ENCODE measurements around the gene VWA5B2.

Gene VWA5B2

DNA sequence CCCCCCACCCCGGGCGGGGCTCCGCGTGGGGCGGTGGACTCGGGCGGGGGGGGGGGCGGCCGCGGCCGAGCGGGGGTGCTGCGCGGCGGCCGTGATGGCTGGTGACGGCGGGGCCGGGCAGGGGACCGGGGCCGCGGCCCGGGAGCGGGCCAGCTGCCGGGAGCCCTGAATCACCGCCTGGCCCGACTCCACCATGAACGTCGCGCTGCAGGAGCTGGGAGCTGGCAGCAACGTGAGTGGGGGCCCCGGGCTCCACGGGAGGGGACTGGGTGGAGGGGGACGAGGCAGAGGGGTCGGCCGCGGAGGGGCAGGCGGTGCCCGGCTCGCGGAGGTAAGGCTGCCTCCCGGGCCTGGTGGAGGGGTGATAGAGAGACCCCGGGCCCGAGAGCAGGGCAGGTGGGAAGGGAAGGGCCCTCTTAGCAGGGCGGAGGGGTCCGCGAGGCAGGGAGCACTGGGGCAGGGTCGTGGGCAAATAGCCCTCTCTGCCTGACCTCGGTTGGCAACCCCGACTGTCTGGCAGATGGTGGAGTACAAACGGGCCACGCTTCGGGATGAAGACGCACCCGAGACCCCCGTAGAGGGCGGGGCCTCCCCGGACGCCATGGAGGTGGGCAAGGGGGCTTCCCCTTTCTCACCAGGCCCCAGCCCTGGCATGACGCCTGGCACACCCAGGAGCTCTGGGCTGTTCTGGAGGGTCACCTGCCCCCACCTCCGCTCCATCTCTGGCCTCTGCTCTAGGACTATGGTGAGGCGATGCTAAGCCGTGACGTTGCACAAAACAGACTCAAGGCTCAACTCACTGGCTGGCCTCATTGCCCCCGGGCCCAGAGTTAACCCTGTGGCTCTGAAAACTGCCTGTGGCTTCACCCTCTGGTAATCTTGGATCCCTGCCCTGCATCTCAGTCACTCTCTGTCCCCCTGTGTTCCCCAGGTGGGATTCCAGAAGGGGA lies 46.9 kb downstream of the VWA5B2 start, which contains the start of gene ECE2:
Gene ECE2 (plus strand): TSS at position 62 of the 950 bp plus-strand sequence. CDS start 132 bp downstream, at position 194.
- no peak for DNase-seq (ENCODE audit: low read depth in 2 of 2)

DNA sequence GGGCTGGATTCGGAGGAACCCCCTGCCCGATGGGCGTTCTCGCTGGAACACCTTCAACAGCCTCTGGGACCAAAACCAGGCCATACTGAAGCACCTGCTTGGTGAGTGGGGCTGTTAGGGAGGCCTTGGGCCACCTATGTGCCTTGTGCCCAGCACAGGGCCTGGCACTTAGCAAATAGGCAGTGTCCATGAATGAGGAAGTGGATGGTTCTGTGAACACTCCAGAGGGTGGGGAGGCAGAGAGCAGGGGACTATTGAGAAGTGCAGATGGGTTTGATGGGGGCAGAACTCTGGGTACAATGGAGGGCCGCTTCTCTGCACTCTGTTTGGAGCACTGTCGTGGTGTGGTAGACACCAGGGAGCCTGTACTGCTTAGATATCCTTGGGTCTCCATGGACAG lies 48.0 kb downstream of the VWA5B2 start:
- no peak for DNase-seq (ENCODE audit: low read depth in 2 of 2)

DNA sequence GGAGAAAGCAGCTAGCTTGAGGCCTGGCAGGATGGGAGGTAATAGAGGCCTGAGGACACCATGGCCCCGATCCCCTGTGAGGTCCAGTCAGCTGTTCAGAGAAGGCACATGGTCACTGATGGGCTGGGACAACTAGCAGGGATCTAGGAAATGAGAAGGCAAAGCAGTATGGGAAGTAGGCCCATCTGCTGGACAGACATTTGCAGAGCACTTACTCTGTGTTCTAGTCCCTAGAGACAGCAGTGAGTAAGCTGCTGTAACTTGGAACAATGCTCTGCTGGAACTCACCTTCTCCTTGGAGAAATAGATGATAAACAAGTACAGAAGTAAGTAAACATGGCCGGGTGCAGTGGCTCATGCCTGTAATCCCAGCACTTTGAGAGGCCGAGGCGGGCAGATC lies 53.6 kb downstream of the VWA5B2 start:
- DNase-seq (ENCODE audit: low read depth in 2 of 2), result no peak

DNA sequence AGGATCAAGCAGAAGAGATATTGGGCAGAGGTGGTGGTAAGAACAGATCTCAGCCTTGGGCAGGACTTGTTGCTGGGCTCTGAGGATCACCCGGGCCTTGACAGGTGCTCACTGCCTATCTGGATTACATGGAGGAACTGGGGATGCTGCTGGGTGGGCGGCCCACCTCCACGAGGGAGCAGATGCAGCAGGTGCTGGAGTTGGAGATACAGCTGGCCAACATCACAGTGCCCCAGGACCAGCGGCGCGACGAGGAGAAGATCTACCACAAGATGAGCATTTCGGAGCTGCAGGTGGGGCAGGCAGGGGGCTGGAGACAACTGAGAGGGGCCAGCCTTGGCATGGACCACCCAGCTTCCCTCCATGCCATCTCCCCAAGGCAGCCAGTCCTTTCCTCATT lies 54.3 kb downstream of the VWA5B2 start:
- no peak for DNase-seq (ENCODE audit: low read depth in 2 of 2)

DNA sequence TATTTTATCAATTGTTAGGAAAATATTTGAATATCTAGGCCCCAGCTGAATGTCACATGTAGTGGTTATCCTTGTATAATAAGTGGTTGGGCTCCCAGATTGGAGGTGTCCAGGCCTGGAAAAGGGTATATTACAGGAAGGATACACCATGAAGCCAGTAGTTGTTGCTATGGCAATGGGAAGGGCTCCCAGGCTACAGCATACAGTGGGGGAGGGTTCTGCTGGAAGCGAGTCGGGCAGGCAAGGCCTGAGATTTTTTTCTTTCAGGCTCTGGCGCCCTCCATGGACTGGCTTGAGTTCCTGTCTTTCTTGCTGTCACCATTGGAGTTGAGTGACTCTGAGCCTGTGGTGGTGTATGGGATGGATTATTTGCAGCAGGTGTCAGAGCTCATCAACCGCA lies 55.3 kb downstream of the VWA5B2 start:
- no peak for DNase-seq (ENCODE audit: low read depth in 2 of 2)

DNA sequence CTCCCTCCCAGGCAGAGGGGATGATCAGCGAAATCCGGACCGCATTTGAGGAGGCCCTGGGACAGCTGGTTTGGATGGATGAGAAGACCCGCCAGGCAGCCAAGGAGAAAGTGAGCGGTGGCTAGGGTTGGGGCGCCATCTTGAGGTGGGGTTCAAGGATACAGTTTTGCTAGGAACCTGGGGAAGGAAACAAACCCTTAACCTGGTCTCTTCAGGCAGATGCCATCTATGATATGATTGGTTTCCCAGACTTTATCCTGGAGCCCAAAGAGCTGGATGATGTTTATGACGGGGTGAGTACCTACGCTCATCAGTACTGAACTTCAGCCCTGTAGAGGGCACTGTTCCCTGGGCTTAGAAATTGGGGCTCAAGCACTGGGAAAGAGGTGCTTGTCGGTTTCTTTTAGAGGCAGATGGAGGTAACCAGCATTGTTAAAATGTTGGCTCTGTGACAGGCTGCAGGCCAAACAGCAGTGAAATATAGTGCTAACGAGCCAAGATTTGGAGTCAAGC lies 60.1 kb downstream of the VWA5B2 start:
- DNase-seq (ENCODE audit: low read depth in 2 of 2), result peak; percentile 52 to 65

DNA sequence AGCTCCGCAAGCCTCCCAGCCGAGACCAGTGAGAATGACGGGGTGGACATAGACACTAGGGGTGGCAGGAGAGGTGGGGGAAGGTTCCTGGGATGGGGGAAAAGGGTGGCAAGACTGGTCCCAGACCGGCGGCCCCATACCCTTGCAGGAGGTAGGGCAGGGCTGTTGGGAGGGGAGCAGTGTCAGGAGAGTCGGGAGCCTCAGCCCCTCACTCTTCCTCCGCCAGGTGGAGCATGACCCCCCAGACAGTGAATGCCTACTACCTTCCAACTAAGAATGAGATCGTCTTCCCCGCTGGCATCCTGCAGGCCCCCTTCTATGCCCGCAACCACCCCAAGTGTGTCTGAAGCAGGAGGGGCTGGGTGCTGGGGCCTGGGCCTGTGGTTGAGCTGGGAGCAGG lies 60.9 kb downstream of the VWA5B2 start:
- no peak for DNase-seq (ENCODE audit: low read depth in 2 of 2)

DNA sequence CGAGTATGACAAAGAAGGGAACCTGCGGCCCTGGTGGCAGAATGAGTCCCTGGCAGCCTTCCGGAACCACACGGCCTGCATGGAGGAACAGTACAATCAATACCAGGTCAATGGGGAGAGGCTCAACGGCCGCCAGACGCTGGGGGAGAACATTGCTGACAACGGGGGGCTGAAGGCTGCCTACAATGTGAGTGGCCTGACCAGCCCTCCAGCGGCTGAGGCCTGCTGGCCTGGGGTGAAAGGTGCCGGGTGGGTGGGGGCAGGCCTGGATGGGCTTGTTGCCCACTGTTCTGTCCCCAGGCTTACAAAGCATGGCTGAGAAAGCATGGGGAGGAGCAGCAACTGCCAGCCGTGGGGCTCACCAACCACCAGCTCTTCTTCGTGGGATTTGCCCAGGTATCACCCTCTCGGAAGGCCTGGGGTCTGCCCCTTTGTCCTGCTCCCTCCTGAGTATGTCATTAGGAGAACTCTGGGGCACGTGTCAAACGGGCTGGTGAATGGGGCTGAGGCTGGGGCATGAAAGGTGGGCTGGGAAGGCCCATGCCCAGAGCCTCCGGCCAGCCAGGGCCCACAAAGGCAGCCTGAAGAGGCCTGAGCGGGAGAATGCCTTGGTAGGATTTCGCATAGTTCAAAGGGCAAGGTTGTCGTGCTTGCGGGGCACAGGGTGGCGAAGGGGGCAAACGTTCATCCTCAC lies 61.8 kb downstream of the VWA5B2 start:
- no peak for DNase-seq (ENCODE audit: low read depth in 2 of 2)

Measured in stimulated activated CD8-positive, alpha-beta memory T cell treated with anti-CD3 and anti-CD28 coated beads, Interleukin-2, amount 100 ng/mL, for 48 hours (primary cell).